Transverse colon (tissue), 3 donors: ENCODE measurements around the gene KRTAP4-2.
"Not testable (repeated sequence)": the region's sequence is repeated elsewhere in the genome, so short reads cannot be mapped to it uniquely, and the experiment has no call there.

Experiments used
- CTCF ChIP-seq, 5 experiments: fragments of 200-600 bp in 3 of 5; fragments of 450-650 bp in 2 of 5; sonication (generic) in 3 of 5; IDR thresholded peaks; 1 replicate in 2 of 5; 2 replicates in 3 of 5; pipeline ENCODE4 v1.5.1; 2016 to 2017; ENCODE audit warnings: antibody characterized with exemption in 5 of 5, inconsistent platforms in 3 of 5, mild to moderate bottlenecking in 2 of 5, moderate library complexity in 1 of 5
- EP300 ChIP-seq: sonication (generic); formaldehyde crosslinking; IDR thresholded peaks from one replicate; pipeline ENCODE4 v1.6.1; 2017; ENCODE audit warnings: antibody characterized with exemption, low read depth

- not testable (repeated sequence) for TF ChIP-seq CTCF (IDR thresholded peaks at IDR 0.05); EP300
These were observed 17.8 kb downstream of the KRTAP4-2 start for GRCh38 chr17:41160190-41160589.
